PC-3 (cell line): ENCODE results near the gene LRRC3C. TPM values are rescaled to one million over a fixed set of nuclear protein-coding genes. Genes with fewer than 3 reads are reported as not detected.

Experiments
- ATAC-seq: fragments of 200-7000 bp; cut with Tn5 transposase; 2 replicates; pipeline ENCODE4 v1.9.1; 2020; ENCODE audit warnings: mild to moderate bottlenecking, moderate library complexity
- BruUV-seq: library from RNA; stranded (reverse); fragments of 400-500 nt; replicated peaks from 2 replicates; lab custom pipeline; 2021; lab: Mats Ljungman, UMichigan
- CTCF ChIA-PET: fragments of 300-600 bp; sonication (Branson Sonifier 250); formaldehyde crosslinking; loops from one replicate; lab custom pipeline; 2022; ENCODE audit warnings: antibody characterized with exemption; lab: Charles Lee
- POLR2A ChIA-PET: fragments of 300-600 bp; sonication (Branson Sonifier 250); formaldehyde crosslinking; loops from one replicate; lab custom pipeline; 2022; ENCODE audit warnings: antibody characterized with exemption; ENCODE audit not compliant: unreplicated experiment; lab: Charles Lee
- DNase-seq: peaks from one replicate; pipeline ENCODE4 v3.0.0-alpha.2; 2015
- H2AFZ ChIP-seq: fragments of 300-600 bp; sonication (generic); 2 replicates; pipeline ENCODE4 v1.6.0; 2016; ENCODE audit warnings: antibody characterized with exemption, low read length
- H3F3A ChIP-seq: fragments of 300-600 bp; sonication (generic); one replicate; pipeline ENCODE4 v1.6.0; 2017; ENCODE audit warnings: antibody characterized with exemption, low read length, control low read depth, mild to moderate bottlenecking; ENCODE audit not compliant: unreplicated experiment
- H3K27ac ChIP-seq: fragments of 300-600 bp; sonication (generic); 2 replicates; pipeline ENCODE4 v1.5.1; 2016; ENCODE audit warnings: mild to moderate bottlenecking, low read length
- H3K27me3 ChIP-seq: fragments of 300-600 bp; sonication (generic); 2 replicates; pipeline ENCODE4 v1.6.1; 2016; ENCODE audit warnings: low read length, mixed read lengths
- H3K36me3 ChIP-seq: fragments of 300-600 bp; sonication (generic); 2 replicates; pipeline ENCODE4 v1.6.1; 2016; ENCODE audit warnings: low read depth, mixed run types, low read length, mixed read lengths
- H3K4me1 ChIP-seq: fragments of 300-600 bp; sonication (generic); 2 replicates; pipeline ENCODE4 v1.5.1; 2016; ENCODE audit warnings: low read length; ENCODE audit not compliant: insufficient read depth
- H3K4me2 ChIP-seq: fragments of 300-600 bp; sonication (generic); 2 replicates; pipeline ENCODE4 v1.6.0; 2016; ENCODE audit warnings: low read length
- H3K4me3 ChIP-seq: fragments of 300-600 bp; sonication (generic); 2 replicates; pipeline ENCODE4 v1.5.1; 2016; ENCODE audit warnings: mild to moderate bottlenecking, low read length, mixed read lengths
- H3K79me2 ChIP-seq: fragments of 300-600 bp; sonication (generic); 2 replicates; pipeline ENCODE4 v1.6.1; 2017; ENCODE audit warnings: low read length, mixed read lengths
- H3K9ac ChIP-seq: fragments of 300-600 bp; sonication (generic); 2 replicates; pipeline ENCODE4 v1.6.0; 2016; ENCODE audit warnings: mild to moderate bottlenecking, low read length
- H3K9me2 ChIP-seq: fragments of 300-600 bp; sonication (generic); replicated peaks from 2 replicates; pipeline ENCODE4 v1.6.1; 2016; ENCODE audit warnings: mixed run types, low read length, mixed read lengths
- H3K9me3 ChIP-seq: fragments of 300-600 bp; sonication (generic); 2 replicates; pipeline ENCODE4 v1.6.1; 2016; ENCODE audit warnings: low read length, mixed read lengths
- H4K20me1 ChIP-seq: fragments of 300-600 bp; sonication (generic); 2 replicates; pipeline ENCODE4 v1.6.1; 2016; ENCODE audit warnings: low read length, mixed read lengths
- CTCF ChIP-seq: fragments of 300-600 bp; sonication (generic); conservative IDR thresholded peaks from 2 replicates; pipeline ENCODE4 v1.5.1; 2017; ENCODE audit warnings: antibody characterized with exemption, low read depth, mild to moderate bottlenecking, low read length
- EZH2 ChIP-seq: fragments of 300-600 bp; sonication (generic); IDR thresholded peaks from one replicate; pipeline ENCODE4 v1.6.1; 2017; ENCODE audit warnings: antibody characterized with exemption, mild to moderate bottlenecking, low read length; ENCODE audit not compliant: unreplicated experiment
- EZH2phosphoT487 ChIP-seq: fragments of 300-600 bp; sonication (generic); IDR thresholded peaks from 2 replicates; pipeline ENCODE4 v1.6.1; 2018; ENCODE audit warnings: mild to moderate bottlenecking, antibody characterized with exemption, low read length, borderline replicate concordance
- intact Hi-C: fragments of 100-400 bp; cut with micrococcal nuclease; formaldehyde crosslinking; loops from 2 replicates; pipeline ENCODE4 v1.9.0; 2023
- total RNA-seq: library from RNA; depleted of rRNA; stranded (reverse); fragments of >200 nt; gene quantifications from 2 replicates; pipeline ENCODE4 v1.2.3, GENCODE V29; 2014

Gene LRRC3C
- total RNA-seq, 1 experiment from 2014 or later, result not detected

GRCh38 chr17:39949028-39949427, 21.5 kb downstream of the LRRC3C start:
- CTCF ChIA-PET, result no interaction called here
- no peak for ATAC-seq
- no peak for DNase-seq
- Histone ChIP-seq H3K9ac (no peak overlapping the region), H3K4me2 (no peak overlapping the region), H2AFZ (no peak overlapping the region), H3K36me3 (no peaks in the 10 kb centered on the region), H3K9me3 (no peaks in the 10 kb centered on the region), H3K4me1 (peaks cover 8% of the 10 kb centered on the region), H3K4me3 (no peak overlapping the region), H3K27ac (no peak overlapping the region), H3K79me2 (no peaks in the 10 kb centered on the region), H3K27me3 (no peaks in the 10 kb centered on the region), H3K9me2 (no peaks in the 10 kb centered on the region), H4K20me1 (no peaks in the 10 kb centered on the region), H3F3A (no peaks in the 10 kb centered on the region)
- no peak for TF ChIP-seq EZH2phosphoT487
- TF ChIP-seq CTCF, result no peak
- TF ChIP-seq EZH2, result no peak
- intact Hi-C loops, result no loop called here
- BruUV-seq, result no TSS peak
- POLR2A ChIA-PET, result no interaction called here

- peaks cover 8% of the 10 kb centered on the region for H3K4me1 ChIP-seq
- no TSS peak for BruUV-seq
- H3K36me3 ChIP-seq, result no peaks in the 10 kb centered on the region
- no peak overlapping the region for H3K27ac ChIP-seq
- TF ChIP-seq EZH2 (no peak), EZH2phosphoT487 (no peak), CTCF (no peak)
- intact Hi-C loops, result no loop called here
- ATAC-seq (no peak), DNase-seq (no peak)
- ChIA-PET CTCF (no interaction called here), POLR2A (interaction anchor here (0.6 kb wide), 1 partner anchor 681 kb away, joined by 4 read pairs; no protein-coding TSS in a partner anchor)
- H3F3A ChIP-seq, result no peaks in the 10 kb centered on the region
- no peak overlapping the region for H3K9ac ChIP-seq
- no peaks in the 10 kb centered on the region for H3K9me3 ChIP-seq
- no peak overlapping the region for H3K4me2 ChIP-seq
- no peak overlapping the region for H2AFZ ChIP-seq
- H4K20me1 ChIP-seq, result no peaks in the 10 kb centered on the region
- no peaks in the 10 kb centered on the region for H3K27me3 ChIP-seq
- no peak overlapping the region for H3K4me3 ChIP-seq
- H3K79me2 ChIP-seq, result no peaks in the 10 kb centered on the region
- H3K9me2 ChIP-seq, result no peaks in the 10 kb centered on the region
Observed at GRCh38 chr17:39950871-39951348, 23.4 kb downstream of the LRRC3C start.

- intact Hi-C loops, result no loop called here
- Histone ChIP-seq H3K4me3 (peak overlapping the region; percentile 60), H3K9me2 (no peaks in the 10 kb centered on the region), H3K27ac (no peak overlapping the region), H3K27me3 (no peaks in the 10 kb centered on the region), H3K9ac (no peak overlapping the region), H3K36me3 (no peaks in the 10 kb centered on the region), H3K4me1 (peaks cover 8% of the 10 kb centered on the region), H2AFZ (peak overlapping the region; percentile 83), H3K4me2 (peak overlapping the region; percentile 85), H3K79me2 (no peaks in the 10 kb centered on the region), H3F3A (no peaks in the 10 kb centered on the region), H3K9me3 (no peaks in the 10 kb centered on the region), H4K20me1 (no peaks in the 10 kb centered on the region)
- DNase-seq, result no peak
- ChIA-PET CTCF (interaction anchor here (0.6 kb wide), 1 partner anchor 1835 kb away, joined by 6 read pairs; the partner anchor contains the start of gene JUP), POLR2A (no interaction called here)
- no TSS peak for BruUV-seq
- no peak for TF ChIP-seq EZH2phosphoT487
- no peak for TF ChIP-seq CTCF
- no peak for TF ChIP-seq EZH2
- no peak for ATAC-seq
Observed at GRCh38 chr17:39951924-39952679, 24.6 kb downstream of the LRRC3C start.
